Stimulated activated CD4-positive, alpha-beta T cell treated with anti-CD3 and anti-CD28 coated beads, Interleukin-1b, Interleukin-23, amount 100 ng/mL, for 24 hours (primary cell): ENCODE measurements around the gene LTF.
A peak's percentile ranks its signal among the peaks of the same experiment; 100 is the strongest.
"Not testable (repeated sequence)": the region's sequence is repeated elsewhere in the genome, so short reads cannot be mapped to it uniquely, and the experiment has no call there.

Experiments used
- DNase-seq, 4 experiments: peaks; one replicate each; pipeline ENCODE4 v3.0.0-alpha.2; 2020; ENCODE audit warnings: low read depth in 4 of 4, low spot score in 1 of 4

The LTF gene

DNA sequence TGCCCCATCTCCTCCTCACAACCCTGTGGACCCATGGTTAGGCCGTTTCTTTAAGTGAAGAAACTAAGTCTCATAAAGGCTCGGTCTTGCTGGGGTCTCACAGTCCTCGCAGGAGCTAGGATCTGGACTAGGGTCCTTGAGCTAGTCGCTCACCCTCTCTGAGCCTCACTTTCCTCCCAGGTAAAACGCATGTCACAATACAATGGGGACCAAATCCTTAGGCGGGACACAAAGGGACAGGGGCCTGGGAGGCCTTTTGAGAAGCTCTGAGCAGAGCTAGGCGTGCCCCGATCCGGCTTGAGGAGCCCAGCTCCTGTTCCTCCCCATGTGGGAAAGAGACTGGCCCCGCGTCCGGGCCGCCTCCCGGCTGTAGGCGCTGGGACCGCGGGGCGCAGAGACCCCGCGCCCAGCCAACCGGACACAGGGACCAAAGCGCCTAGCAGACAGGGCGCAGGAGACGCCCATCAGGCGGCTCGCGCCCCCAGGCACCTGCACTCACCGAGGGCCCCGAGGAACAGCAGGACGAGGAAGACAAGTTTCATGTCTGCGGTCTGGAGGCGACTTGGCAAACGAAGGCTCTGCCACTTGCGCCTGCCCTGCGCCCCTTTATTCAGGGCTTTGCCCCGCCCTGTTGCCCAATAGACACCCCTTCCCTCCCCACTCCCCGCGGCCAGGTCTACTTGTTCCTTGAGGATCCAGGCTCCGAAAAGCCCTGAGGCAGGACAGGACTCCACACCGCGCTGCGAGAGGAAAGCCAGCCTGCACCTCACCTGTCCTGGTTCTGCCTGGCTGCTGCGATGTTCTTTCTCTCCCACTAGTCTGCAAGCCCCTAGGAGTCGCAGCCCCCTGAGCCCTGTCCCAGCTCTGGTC, at the start of gene LTF:
Gene LTF, minus strand, starts transcription at position 580 of the 870 bp plus-strand sequence. Its CDS starts 38 bp downstream, at position 542.
- DNase-seq: no peak

DNA sequence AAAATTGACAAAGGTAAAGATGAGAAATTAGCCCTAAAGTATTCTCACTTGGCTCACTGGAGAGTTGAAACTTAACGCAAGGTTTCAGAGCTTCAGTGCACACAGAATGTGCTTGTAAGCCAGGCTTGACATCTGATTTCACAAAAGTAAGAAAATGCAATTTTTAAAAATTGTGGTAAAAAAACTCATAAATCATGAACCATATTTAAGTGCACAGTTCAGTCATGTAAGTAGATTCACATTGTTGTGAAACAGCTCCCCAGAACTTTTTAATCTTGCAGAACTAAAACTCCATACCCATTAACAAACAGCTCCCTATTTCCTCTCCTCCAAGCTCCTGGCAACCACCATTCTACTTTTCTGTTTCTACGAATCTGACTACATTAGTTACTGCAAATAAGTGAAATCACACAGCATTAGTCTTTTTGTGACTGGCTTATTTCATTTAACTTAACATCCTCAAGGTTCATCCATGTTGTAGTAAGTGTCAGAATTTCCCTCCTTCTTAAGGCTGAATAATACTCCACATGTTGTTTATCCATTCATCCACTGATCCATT, 47.6 kb upstream of the LTF start:
- no peak for DNase-seq

GRCh38 chr3:46509661-46510187, 45.0 kb upstream of the LTF start:
- DNase-seq: no peak

DNA sequence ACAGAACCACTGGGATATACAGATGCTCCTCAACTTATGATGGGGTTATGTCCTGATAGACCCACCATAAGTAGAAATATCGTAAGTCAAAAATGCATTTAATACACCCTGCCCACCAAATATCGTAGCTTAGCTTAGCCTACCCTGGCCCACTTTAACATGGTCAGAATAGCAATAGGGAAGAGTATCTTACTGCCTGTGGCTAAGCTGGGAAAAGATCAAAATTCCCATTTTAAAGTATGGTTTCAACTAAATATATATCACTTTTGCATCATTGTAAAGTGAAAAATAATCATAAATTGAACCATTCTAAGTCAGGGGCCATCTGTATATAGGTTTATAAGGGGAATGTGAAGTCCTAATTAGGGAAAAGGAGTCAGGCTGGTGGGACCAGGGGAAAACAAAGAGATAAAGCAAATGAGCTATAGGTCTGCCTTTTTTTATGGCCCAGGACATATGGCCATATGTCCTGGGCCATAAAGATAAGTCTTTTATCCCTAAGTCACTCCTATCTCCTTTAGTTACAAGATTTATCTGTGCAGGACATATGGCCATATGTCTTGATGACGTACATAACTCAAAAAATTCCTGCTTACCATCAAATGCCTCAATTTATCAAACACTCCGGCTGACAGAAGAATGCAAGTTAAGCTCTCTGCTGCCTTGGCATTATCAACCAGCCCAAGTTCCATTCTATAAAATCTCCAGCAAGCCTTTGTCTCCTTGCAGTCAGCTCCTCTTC, 44.3 kb upstream of the LTF start:
- DNase-seq: no peak

- DNase-seq: no peak
Observed at GRCh38 chr3:46506526-46506925, 41.8 kb upstream of the LTF start.

DNA sequence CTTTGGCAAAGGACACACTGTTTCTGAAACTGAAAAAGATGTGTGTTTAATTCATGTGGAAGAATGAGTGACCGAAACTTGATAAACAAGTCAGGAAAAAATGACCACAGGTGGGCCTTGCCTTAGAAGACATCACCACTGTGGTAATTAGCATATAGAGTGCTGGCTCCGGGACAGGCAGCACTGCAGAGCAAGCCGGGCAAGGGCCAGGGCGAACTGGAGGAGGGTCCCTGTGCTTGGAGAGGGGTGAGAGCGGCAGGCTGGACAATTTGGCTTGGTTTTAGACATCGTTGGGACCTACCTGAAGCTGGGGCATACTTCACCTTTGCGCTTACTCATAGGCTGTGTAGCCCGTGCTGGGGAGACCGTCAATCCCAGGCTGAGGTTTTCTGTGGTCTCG, 41.2 kb upstream of the LTF start:
- DNase-seq: no peak

DNA sequence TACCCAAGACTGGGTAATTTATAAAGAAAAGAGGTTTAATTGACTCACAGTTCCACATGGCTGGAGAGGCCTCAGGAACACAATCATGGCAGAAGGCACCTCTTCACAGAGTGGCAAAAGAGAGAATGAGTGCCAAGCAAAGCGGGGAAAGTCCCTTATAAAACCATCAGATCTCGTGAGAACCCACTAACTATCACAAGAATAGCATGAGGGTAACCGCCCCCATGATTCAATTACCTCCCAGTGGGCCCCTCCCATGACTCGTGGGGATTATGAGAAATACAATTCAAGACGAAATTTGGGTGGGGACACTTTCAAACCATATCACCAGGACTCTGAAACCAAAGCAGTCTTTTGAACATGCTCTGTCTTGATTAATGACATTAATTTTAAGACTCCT, 40.1 kb upstream of the LTF start:
- DNase-seq: peak in 2 of 4 experiments; percentile 25 to 30

GRCh38 chr3:46503200-46503874, 38.6 kb upstream of the LTF start:
- no peak for DNase-seq

DNA sequence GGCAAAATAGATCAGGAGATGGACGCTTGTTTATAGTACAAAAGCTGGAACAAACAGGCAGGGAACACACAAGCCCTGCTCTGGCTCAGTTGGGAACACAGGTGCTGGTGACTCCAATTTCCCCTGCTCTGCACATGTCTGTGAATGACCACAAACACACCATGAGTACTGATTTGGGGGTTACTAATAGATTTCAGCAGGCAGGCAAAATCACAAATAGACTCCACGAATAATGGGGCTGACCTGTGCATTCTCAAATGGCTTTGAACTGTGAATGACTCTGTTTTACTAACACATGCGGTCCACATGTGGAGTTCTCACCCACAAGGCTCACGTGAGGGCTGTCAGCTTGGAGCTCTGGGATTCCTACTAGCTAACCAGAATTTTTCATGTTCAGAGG, 37.0 kb upstream of the LTF start:
- DNase-seq: no peak

GRCh38 chr3:46500656-46501635, 36.2 kb upstream of the LTF start:
- DNase-seq: no peak

- DNase-seq: no peak
Observed at GRCh38 chr3:46498916-46499519, 34.3 kb upstream of the LTF start.

GRCh38 chr3:46497556-46498265, 33.0 kb upstream of the LTF start, which contains the start of gene RTP3:
RTP3 (plus strand) TSS chr3:46497976; CDS start chr3:46498063, 87 bp downstream.
- DNase-seq: no peak

- DNase-seq: peak in 1 of 4 experiments; percentile 11
Observed at GRCh38 chr3:46496746-46497555, 32.2 kb upstream of the LTF start.

DNA sequence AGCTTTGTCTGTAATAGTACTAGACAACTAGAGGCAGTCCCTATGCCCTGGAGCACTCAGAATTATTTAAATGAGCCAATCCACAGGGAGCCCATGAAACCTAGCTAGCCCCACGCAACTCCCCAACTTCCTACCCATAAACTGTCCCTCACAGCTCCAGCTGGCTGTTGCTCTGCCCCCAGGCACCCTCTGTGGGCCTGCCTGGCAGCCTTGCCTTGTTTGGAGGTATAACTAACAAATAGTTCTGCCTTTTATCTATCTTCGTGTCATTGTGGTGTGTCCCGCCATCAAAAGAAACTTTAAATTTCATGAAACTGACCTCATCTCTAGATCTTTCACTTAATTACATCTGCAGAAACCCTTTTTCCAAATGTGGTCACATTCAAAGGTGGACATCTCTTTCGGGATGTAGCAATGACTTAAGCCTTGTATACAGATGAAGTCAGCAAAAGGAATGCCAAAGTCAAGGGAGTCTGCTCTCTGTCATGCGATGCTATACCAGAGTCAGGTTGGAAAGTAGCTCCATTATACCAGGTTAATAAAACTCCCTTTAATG, 31.3 kb upstream of the LTF start:
- no peak for DNase-seq

DNA sequence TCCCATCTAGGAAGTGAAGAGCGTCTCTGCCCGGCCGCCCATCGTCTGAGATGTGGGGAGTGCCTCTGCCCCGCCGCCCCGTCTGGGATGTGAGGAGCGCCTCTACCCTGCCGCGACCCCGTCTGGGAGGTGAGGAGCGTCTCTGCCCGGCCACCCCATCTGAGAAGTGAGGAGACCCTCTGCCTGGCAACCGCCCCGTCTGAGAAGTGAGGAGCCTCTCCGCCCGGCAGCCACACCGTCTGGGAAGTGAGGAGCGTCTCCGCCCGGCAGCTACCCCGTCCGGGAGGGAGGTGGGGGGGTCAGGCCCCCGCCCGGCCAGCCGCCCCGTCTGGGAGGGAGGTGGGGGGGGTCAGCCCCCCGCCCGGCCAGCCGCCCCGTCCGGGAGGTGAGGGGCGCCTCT, 29.8 kb upstream of the LTF start:
- DNase-seq: not testable (repeated sequence)

DNA sequence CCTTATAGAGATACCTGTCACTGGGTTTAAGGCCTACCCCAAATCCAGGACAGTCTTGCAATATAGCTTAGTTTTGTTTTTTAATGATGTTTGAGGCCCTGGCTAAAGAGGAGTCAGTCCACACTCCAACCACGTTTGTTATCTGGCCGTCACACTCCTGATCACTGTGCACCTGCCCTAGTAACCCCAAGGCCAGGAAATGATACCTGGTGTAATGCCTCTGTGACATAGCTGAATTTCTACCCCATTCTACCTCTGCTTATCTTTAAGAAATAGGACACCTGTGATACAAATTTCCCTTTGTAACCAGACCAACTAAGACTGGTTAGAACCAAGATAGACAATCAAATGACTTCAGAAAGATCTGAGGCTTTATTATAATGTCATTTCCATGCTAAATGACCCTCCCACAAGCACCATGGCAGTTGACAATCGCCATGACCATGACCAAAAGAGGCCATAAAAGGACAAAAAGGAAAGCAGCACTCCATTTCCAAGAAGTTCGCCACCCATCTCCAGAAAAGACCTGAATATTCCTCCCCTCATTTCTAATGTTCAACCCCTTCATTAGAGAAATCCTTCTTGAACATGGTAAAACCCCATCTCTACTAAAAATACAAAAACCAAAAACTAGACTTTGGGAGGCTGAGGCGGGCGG, 28.3 kb upstream of the LTF start:
- no peak for DNase-seq
